ENCODE results near the gene LRRC70.

GRCh38 chr5:62608529-62609511 lies 30.2 kb downstream of the LRRC70 start:
- TF ChIP-seq CTCF (IDR thresholded peaks at IDR 0.05; ENCODE audit: poor library complexity) (no peak), EZH2 (IDR thresholded peaks at IDR 0.05; ENCODE audit: borderline replicate concordance) (no peak), EZH2phosphoT487 (IDR thresholded peaks at IDR 0.05; ENCODE audit: low read depth, severe bottlenecking, unreplicated experiment) (no peak)
